Heart right ventricle (tissue), 16 donors: Measurements from ENCODE around the gene AKNA. TPM values are rescaled to one million over a fixed set of nuclear protein-coding genes. Genes with fewer than 3 reads are reported as not detected.

ENCODE experiments used
- ATAC-seq, 8 donors: fragments of 200-7000 bp; cut with Tn5 transposase; one replicate each; pipeline ENCODE4 v1.9.1; 2020; ENCODE audit warnings: mild to moderate bottlenecking in 8 of 8, moderate library complexity in 8 of 8, moderate number of reproducible peaks in 1 of 8
- DNase-seq, 2 donors: peaks; one replicate each; pipeline ENCODE4 v3.0.0-alpha.2; 2020
- H3K27ac ChIP-seq, 10 donors: fragments of 200-600 bp; sonication (generic) in 2 of 10; one replicate each; pipeline versions ENCODE4 v1.5.0 to v1.8.0; 2020 to 2022; ENCODE audit warnings: mild to moderate bottlenecking in 3 of 10
- H3K27me3 ChIP-seq, 7 donors: fragments of 200-600 bp; one replicate each; pipeline ENCODE4 v1.8.0; 2021 to 2022; ENCODE audit warnings: mild to moderate bottlenecking in 2 of 7
- H3K36me3 ChIP-seq, 9 donors: fragments of 200-600 bp; sonication (generic) in 1 of 9; one replicate each; pipeline versions ENCODE4 v1.5.0 to v1.8.0; 2020 to 2022; ENCODE audit warnings: mild to moderate bottlenecking in 2 of 9
- H3K4me1 ChIP-seq, 9 donors: fragments of 200-600 bp; sonication (generic) in 1 of 9; one replicate each; pipeline versions ENCODE4 v1.5.0 to v1.8.0; 2020 to 2022; ENCODE audit warnings: mild to moderate bottlenecking in 4 of 9
- H3K4me3 ChIP-seq, 10 donors: fragments of 200-600 bp; sonication (generic) in 2 of 10; one replicate each; pipeline versions ENCODE4 v1.5.0 to v1.8.0; 2020 to 2022; ENCODE audit warnings: mild to moderate bottlenecking in 7 of 10, moderate library complexity in 2 of 10
- H3K9me3 ChIP-seq, 11 donors: fragments of 200-600 bp in 10 of 11; sonication (generic) in 2 of 11; one replicate each; pipeline versions ENCODE4 v1.5.0 to v1.8.0; 2013 to 2022; ENCODE audit warnings: mild to moderate bottlenecking in 2 of 11, control low read depth in 1 of 11, moderate library complexity in 1 of 11
- CTCF ChIP-seq, 9 donors: fragments of 200-600 bp; sonication (generic) in 2 of 9; IDR thresholded peaks; one replicate each; pipeline versions ENCODE4 v1.5.0 to v1.8.0; 2021 to 2022; ENCODE audit warnings: antibody characterized with exemption in 9 of 9, mild to moderate bottlenecking in 5 of 9, moderate library complexity in 1 of 9
- WGBS, 2 donors: extraction: QIAGEN DNeasy Blood & Tissue Kit; methylation state at CpG; one replicate each; pipeline ENCODE4 v1.1.7; 2013; ENCODE audit warnings: inconsistent platforms in 1 of 2; 5-methylcytosine and 5-hydroxymethylcytosine counted together
- intact Hi-C, 10 donors: fragments of 100-400 bp; cut with DNase I; formaldehyde crosslinking; loops; one replicate each; pipeline versions ENCODE4 v1.11.1 to v1.14.2; 2022
- polyA plus RNA-seq, 2 donors: library from polyadenylated mRNA; stranded (reverse); fragments of 200-250 nt; gene quantifications; one replicate each; pipeline ENCODE4 v1.2.3, GENCODE V29; 2013
- total RNA-seq, 10 donors: library from RNA; stranded (reverse); fragmentation: NEBNext Ultra II Directional in 3 of 10; extraction: Animal tissue kit (Norgen Biotek cat#: 25700) in 3 of 10; gene quantifications; one replicate each; pipeline versions ENCODE4 v1.2.1 to v1.2.4, GENCODE V29; 2021 to 2023
- donor health status: Arrhythmogenic right ventricular cardiomyopathy.
- donor health status: ischemic (EF 13 %, LVEDD 7.1; RV severe dilation, severe dysfunction).
- donor health status: healthy with polysubstance abuse.
- donor health status: DM: no; HTN: yes; CAD: no.
- donor health status: DM: no; HTN: no; CAD: no.
- donor health status: ischemic (EF 25% LVEDD 6.9; RV normal size, moderate dysfunction).
- donor health status: ischemic (EF 25% LVEDD 5.7; RV mildly dilated, moderate dysfunction).
- donor health status: healthy.
- donor health status: DM: yes; HTN: yes; CAD: no.
- donor health status: Ischemic cardiomyopathy.
- donor health status: ischemic (EF 35%, LVEDD 5.7; RV mildly dilated, moderate dysfunction).
- donor health status: nonischemic (EF 11% LVEDD 7.7; RV severe dilation, severe dysfunction).
- donor health status: DM: yes; HTN: yes; CAD: no.
- donor health status: PGD.
- donor health status: ischemic (EF 29% LVEDD 5.4; RV normal size, mild dysfunction).
- donor health status: nonischemic (EF 23%, LVEDD 6.1; RV moderate dilation, normal function).

AKNA gene
- total and polyA plus RNA-seq, 12 donors, result 2.7 to 20.5 (median 4.6) TPM

- Histone ChIP-seq H3K27me3 (no peaks in the 10 kb centered on the region), H3K27ac (peak overlapping the region in 1 of 10 donors; percentile 12), H3K36me3 (no peaks in the 10 kb centered on the region), H3K4me3 (no peak overlapping the region), H3K9me3 (peaks cover 0 to 8% (median 0%) of the 10 kb centered on the region in 11 donors), H3K4me1 (peaks cover 0 to 13% (median 0%) of the 10 kb centered on the region in 9 donors)
- DNase-seq, result no peak
- WGBS, 2 donors, result 50 to 64% methylated on average over 5 of the region's 5 CpGs
- intact Hi-C loops, result loop anchor here in 2 of 10 donors (10.0 kb wide), 2 partner anchors 491 to 501 kb away; no protein-coding TSS in a partner anchor
- TF ChIP-seq CTCF (IDR thresholded peaks at IDR 0.05), result no peak
- peak in 4 of 8 donors; percentile 16 to 46 (median 23) for ATAC-seq
Measured at GRCh38 chr9:114413861-114414301, 26.1 kb upstream of the AKNA start.

GRCh38 chr9:114412048-114412683, 24.4 kb upstream of the AKNA start:
- no peaks in the 10 kb centered on the region for H3K27me3 ChIP-seq
- 89% methylated on average over 12 of the region's 12 CpGs for WGBS, 2 donors
- no peak for ATAC-seq
- H3K27ac ChIP-seq, result no peak overlapping the region
- H3K36me3 ChIP-seq, result no peaks in the 10 kb centered on the region
- peaks cover 0 to 8% (median 0%) of the 10 kb centered on the region in 11 donors for H3K9me3 ChIP-seq
- H3K4me1 ChIP-seq, result peaks cover 0 to 13% (median 0%) of the 10 kb centered on the region in 9 donors
- intact Hi-C loops, result loop anchor here in 2 of 10 donors (10.0 kb wide), 2 partner anchors 493 to 503 kb away; no protein-coding TSS in a partner anchor
- no peak for DNase-seq
- no peak for TF ChIP-seq CTCF (IDR thresholded peaks at IDR 0.05)
- H3K4me3 ChIP-seq, result no peak overlapping the region

DNA sequence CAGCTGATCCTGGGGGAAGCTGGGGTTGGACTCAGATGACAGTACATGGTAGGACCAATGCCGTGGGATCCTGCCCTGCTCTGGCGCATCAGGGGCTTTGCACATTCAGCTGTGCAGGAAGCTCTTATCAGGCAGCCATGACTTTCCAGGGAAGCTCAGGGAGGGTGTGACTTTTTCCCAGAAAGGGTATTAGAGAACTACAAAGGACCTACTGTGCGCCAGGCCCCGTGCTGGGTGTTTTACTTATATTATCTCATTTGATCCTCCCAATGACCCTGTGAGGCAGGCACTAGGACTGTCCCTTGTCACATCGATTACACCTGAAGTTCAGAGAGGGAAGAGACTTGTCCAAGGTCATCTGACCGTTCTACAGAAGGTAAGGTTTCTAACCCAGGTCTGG, 23.7 kb upstream of the AKNA start:
- ATAC-seq (no peak), DNase-seq (no peak)
- 87 to 90% methylated on average over 6 of the region's 6 CpGs for WGBS, 2 donors
- H3K27ac ChIP-seq, result no peak overlapping the region
- H3K36me3 ChIP-seq, result no peaks in the 10 kb centered on the region
- H3K4me3 ChIP-seq, result no peak overlapping the region
- intact Hi-C loops, result loop anchor here in 2 of 10 donors (10.0 kb wide), 2 partner anchors 493 to 503 kb away; no protein-coding TSS in a partner anchor
- H3K27me3 ChIP-seq, result peaks cover 0 to 3% (median 0%) of the 10 kb centered on the region in 7 donors
- H3K9me3 ChIP-seq, result peaks cover 0 to 4% (median 0%) of the 10 kb centered on the region in 11 donors
- H3K4me1 ChIP-seq, result peaks cover 0 to 13% (median 0%) of the 10 kb centered on the region in 9 donors
- no peak for TF ChIP-seq CTCF (IDR thresholded peaks at IDR 0.05)

- no peak for TF ChIP-seq CTCF (IDR thresholded peaks at IDR 0.05)
- 89 to 91% methylated on average over 8 of the region's 8 CpGs for WGBS, 2 donors
- no peaks in the 10 kb centered on the region for H3K9me3 ChIP-seq
- no peak overlapping the region for H3K4me3 ChIP-seq
- H3K27ac ChIP-seq, result no peak overlapping the region
- intact Hi-C loops, result loop anchor here in 2 of 10 donors (10.0 kb wide), 2 partner anchors 494 to 504 kb away; no protein-coding TSS in a partner anchor
- peaks cover 0 to 3% (median 0%) of the 10 kb centered on the region in 7 donors for H3K27me3 ChIP-seq
- ATAC-seq, result no peak
- DNase-seq, result no peak
- no peaks in the 10 kb centered on the region for H3K36me3 ChIP-seq
- peaks cover 0 to 13% (median 0%) of the 10 kb centered on the region in 9 donors for H3K4me1 ChIP-seq
Measured at GRCh38 chr9:114410910-114411309, 23.1 kb upstream of the AKNA start.
